Left renal pelvis (tissue), 4 donors: Measurements from ENCODE around the gene SSBP1. TPM values are rescaled to one million over a fixed set of nuclear protein-coding genes. Genes with fewer than 3 reads are reported as not detected.
"Not testable (repeated sequence)": the region's sequence is repeated elsewhere in the genome, so short reads cannot be mapped to it uniquely, and the experiment has no call there.

Source experiments
- DNase-seq, 4 donors: peaks; one replicate each; pipeline ENCODE4 v3.0.0-alpha.2; 2013; ENCODE audit warnings: low read depth in 4 of 4, low spot score in 3 of 4
- polyA plus RNA-seq, 4 donors: library from polyadenylated mRNA; unstranded; fragments of 120-200 nt; gene quantifications; one replicate each; pipeline ENCODE4 v1.2.1, GENCODE V29; 2013; ENCODE audit not compliant: insufficient read length in 4 of 4

Gene SSBP1
- polyA plus RNA-seq, 4 donors: 114 to 159 (median 130) TPM

DNA sequence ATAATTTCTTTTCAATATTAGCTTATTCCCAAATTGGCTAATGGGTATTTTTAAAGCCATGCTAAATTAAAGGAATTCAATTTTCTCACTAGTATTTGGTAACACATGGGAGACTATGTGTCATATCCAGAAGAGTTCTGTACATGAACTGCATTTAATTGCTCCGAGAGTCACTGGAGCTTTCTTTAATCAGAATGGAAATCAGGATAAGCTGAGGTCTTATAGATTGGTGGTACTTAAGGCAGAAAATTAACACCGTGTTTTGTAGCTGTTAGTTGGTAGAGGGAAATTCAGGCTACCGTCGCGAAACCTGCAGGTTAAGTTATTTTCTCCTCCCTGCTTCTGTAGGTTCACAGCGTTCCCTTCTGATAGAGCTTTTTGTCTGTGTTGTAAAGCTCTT lies 29.8 kb upstream of the SSBP1 start, which contains the start of gene WEE2:
Gene WEE2 (plus strand): TSS at position 3 of the 400 bp plus-strand sequence. CDS start 406 bp downstream, outside the sequence.
- DNase-seq: no peak

DNA sequence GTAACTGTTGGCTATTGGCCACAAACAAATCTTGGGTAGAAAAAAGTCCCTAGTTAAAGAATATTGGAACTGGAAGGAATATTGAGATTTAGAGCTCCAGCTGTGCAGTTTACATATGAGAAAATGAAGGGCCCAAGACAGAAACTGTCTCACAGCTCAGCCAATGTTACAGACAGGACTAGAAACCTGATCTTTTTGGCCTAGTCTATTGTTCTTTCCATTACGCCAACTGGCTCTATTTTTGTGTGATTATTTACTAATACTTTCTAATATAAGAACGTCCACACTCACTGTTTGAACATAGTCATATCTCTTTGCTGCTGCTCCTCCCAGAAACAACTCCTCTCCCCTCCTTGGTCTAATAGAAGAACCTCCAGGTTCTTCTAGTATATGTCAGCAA lies 28.8 kb upstream of the SSBP1 start:
- DNase-seq: no peak

GRCh38 chr7:141709749-141710148 lies 28.4 kb upstream of the SSBP1 start:
- DNase-seq: no peak

DNA sequence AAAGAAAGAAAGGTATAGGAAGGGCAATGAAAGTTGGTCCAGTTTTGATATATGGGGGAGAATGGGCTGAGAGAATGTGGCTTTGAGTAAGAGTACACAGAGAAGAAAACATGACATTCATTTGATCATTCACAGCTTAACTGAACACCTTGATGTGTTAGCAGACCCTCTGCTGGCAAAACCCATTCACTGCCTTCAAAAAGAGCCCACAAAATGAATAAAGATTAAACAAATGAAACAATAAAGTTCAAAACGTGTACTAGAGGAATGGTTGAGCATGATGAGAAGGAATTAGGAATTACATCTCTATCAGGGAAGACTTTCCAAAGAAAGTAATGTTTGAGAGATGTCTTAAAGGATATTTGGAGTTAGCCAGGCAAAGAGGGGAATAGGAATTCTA lies 27.9 kb upstream of the SSBP1 start:
- no peak for DNase-seq

DNA sequence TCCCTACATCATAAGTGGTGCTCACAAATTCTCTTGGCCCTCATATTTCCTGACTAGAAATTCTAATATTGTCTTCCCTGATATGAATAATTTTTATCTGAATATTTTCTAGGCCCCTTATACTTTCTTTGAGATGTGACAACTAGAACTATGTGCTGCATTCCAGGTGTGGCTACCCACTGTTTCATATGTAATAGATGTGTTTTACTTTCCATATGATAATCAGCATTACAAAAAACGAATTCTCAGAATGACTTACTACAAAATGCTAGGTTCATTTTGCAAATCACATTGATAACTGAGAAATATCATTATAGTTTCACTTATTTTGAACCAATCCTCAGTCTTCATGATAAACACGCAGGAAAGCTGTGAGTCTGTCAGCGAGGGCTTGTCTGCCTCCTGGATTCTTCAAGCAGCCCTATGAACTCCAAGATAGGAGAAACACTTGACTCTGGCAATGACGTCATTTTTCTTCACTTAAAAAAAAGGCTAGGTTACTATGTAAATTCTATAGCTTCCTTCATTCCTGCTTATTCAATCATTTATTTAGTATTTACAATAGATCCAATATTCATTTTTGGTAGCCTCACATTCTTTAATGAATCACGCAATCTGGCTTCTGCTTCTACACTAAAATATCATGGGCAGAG lies 25.4 kb upstream of the SSBP1 start:
- DNase-seq: no peak

GRCh38 chr7:141713890-141714289 lies 24.3 kb upstream of the SSBP1 start:
- no peak for DNase-seq

DNA sequence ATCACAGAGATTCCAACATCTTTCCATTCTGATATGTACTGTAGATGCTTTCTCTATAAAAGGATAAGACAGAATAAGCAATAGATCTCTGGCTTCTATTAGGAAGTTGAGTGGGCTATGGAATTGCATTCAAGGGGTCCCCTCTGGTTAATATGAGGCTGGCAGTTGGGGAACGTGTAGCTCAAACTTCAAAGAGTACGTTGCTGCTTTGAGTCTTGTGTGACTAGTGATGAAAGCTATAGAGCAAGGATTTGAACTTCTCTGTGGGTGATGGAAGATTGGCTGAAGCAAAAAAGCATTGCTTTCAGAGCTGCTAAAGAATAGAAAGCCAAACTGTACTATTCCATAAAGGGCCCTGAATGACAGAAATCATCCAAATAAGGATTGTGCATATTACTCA lies 23.6 kb upstream of the SSBP1 start:
- no peak for DNase-seq

GRCh38 chr7:141715018-141715417 lies 23.1 kb upstream of the SSBP1 start:
- DNase-seq: no peak

GRCh38 chr7:141715794-141716689 lies 22.1 kb upstream of the SSBP1 start:
- DNase-seq: no peak

- no peak for DNase-seq
Measured at GRCh38 chr7:141717450-141717849, 20.7 kb upstream of the SSBP1 start.

DNA sequence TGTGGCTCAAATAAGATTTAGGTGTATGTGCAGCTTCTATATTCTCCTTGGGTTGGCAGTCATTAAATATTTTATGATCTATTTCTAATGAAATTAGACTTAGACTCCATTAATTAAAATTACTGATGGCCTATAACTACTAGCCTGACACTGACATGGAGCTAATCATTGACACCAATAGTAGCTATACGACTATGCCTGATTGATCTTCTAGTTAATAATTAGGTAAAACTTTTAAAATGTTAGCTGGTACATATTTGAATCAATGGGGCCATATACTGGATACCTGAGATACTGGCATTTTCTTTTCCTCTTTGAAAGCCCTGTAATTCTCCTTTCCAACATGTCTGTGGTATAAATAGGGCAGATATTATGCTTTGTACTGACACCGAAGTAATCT lies 15.6 kb upstream of the SSBP1 start:
- no peak for DNase-seq

- no peak for DNase-seq
Measured at GRCh38 chr7:141729020-141729419, 9.1 kb upstream of the SSBP1 start.

DNA sequence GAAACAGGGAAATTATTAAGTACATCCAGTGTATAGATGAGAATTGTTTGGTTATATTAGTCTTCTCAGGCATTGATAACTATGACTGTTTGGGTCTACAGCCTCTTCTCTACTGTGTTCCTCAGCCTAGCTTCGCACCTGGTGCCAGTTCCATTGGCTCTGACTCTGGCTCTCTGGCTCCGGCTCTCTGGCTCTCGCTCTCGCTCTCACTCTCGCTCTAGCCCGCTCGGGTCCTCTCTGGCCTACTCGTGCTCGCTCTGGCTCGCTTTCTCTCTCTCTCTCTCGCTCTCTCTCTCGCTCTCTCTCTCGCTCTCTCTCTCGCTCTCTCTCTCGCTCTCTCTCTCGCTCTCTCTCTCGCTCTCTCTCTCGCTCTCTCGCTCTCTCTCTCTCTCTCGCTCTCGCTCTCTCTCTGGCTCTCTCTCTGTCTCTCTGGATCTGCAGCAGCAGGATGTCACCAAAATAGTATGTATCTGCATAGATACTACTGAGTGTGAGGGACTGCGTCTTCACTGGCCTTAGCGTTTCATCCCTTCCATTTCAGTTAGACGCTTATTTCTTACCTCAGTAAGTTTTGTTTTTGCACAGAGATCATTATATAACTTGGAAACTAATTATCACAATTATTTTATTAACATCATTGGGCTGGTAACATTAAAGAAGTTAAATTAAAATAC lies 6.5 kb upstream of the SSBP1 start:
- no peak for DNase-seq

DNA sequence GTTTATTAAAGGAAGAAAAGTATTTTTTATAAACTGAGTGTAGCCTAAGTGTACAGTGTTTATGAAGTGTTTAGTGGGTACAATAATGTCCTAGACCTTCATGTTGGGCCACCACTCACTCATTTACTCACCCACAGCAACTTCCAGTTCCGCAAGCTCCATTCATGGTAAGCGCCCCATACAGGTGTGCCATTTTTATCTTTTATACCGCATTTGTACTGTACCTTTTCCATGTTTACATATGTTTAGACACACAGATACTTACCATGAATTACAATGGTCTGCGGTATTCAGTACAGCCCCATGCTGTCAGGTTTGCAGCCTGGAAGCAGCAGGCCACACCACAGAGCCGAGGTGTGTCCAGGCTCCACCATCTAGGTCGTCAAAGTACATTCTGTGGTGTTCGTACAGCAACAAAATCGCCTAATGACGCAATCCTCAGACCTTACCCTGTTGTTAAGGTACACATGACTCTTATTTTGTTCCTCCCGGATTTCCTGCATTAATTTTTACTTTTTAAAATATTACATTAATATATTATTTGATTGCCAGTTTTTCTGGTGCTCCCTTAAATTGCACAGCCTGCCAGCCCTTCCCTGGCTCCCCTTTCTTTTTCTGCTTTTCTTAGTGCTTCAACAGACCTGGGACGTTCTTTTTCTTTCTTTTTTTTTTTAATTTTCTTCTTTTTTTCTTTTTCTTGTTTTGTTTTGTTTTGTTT lies 881 bp upstream of the SSBP1 start:
- no peak for DNase-seq

DNA sequence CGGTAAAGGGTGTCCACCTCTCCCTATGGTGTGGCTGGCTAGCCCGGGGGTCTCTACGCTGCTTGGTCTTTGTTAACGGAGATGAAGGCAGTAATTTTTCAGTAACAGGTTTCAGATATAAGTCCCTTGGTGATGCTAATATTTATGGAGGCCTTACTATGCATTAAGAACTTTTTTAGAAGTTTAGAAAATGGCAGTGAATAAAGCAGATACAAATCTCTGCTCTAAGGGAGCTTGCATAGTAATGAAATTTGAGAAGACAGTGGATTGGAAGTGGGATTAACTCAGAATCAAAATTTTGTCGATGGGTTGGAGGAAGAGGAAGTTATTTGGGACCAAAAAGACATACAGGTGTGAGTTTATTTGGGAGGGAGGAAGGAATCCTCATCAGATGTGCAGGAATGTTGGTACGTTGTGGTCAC lies 445 bp downstream of the SSBP1 start:
- DNase-seq: no peak

GRCh38 chr7:141739250-141739649 lies 1.1 kb downstream of the SSBP1 start:
- no peak for DNase-seq

GRCh38 chr7:141742229-141742628 lies 4.1 kb downstream of the SSBP1 start:
- no peak for DNase-seq

GRCh38 chr7:141744131-141744530 lies 6.0 kb downstream of the SSBP1 start:
- DNase-seq: no peak

DNA sequence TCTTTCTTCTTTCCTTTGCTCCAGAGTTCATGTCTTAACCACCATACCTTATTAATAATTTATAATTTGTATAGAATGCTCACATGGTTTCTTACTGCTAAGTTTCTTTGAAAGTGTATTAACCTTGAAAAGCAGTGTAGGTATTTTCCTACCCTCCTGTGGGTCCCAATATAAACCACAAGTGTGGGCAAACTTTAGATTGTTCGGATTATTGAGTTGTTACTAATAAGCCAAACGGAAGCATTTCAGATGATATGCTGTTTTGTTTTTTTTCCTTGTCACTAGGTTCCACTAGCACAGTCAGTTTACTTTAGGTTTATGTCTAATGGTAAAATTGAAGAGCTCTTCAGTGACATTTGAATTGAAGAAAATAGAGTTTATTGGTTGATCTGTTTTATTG lies 10.2 kb downstream of the SSBP1 start:
- no peak for DNase-seq

DNA sequence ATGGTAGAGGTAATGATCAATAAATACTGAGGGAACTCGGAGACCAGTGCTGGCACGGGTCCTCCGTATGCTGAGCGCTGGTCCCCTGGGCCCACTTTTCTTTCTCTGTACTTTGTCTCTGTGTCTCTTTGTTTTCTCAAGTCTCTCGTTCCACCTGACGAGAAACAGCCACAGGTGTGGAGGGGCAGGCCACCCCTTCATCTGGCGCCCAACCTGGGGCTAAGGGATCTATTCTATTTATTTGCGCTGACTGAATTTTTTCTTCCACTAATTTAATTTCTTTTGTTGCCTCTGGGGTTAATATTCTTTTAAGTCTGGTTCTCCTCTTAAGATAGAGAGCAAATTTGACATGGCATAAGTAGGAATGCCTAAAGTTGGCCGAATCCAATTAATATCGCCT lies 13.7 kb downstream of the SSBP1 start:
- not testable (repeated sequence) for DNase-seq

DNA sequence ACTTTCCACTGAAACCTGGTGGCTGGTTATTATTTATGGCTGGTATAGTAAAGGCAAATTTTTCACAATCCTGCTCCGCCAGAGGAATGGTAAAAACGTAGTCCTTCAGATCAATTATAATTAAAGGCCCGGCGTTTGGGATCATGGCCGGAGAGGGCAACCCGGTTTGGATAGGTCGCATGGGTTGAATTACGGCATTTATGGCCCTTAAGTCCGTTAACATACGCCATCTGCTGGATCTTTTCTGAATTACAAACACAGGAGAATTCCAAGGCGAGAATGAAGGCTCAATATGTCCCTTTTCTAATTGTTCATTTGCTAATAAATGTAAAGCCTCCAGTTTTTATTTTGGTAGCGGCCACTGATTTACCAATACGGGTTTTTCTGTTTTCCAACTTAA lies 14.5 kb downstream of the SSBP1 start:
- DNase-seq: no peak
